ENCODE results near the gene PRR5. TPM values are rescaled to one million over a fixed set of nuclear protein-coding genes. Genes with fewer than 3 reads are reported as not detected.

Gene PRR5
- total RNA-seq, 3 donors from 2014 or later, result 23.7 to 39.5 (median 29.5) TPM

DNA sequence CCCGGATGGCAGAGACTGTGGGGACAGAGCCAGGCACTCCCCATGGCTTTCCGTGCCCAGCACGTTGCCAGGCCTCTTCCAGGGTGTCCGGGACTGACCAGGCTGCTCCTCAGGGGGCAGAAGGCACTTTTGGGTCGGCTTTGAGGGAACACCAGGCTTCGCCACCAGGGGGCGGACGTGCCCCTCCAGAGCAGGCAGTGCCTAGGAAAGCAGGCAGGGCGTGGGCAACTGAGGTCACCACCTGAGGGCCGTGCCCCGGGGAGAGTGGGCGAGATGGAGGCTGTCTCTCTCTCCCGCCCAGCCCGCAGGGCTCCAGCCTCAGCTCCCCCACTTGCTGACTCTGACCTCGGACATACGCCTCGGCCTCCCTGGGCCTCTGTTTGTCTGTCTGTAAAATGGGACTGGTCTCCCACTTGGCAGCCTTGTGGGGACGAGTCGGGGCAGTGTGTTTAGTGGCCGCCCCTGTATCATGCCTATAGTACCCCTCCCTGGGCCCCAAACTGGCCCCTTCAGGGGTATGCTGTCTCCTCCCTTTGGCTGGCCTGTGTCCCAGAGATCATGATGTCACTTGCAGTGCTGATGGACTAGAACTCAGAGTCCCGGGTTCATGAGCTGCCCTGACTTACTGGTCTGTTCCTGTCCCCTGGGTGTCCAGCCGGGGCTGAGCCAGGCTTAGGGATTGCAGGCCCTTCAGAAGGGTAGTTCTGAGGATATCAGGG is 4.4 kb upstream of the PRR5 start:
- no peak for TF ChIP-seq POLR2A (IDR thresholded peaks at IDR 0.05)
- no peak for TF ChIP-seq POLR2AphosphoS5 (IDR thresholded peaks at IDR 0.05)
- TF ChIP-seq CTCF (IDR thresholded peaks at IDR 0.05), result peak; percentile 94 to 96 (median 95)
- DNase-seq (ENCODE audit: low spot score in 2 of 2), result peak; percentile 50 to 83
- Histone ChIP-seq H3K9me3 (no peaks in the 10 kb centered on the region), H3K27me3 (no peaks in the 10 kb centered on the region), H3K4me3 (no peak overlapping the region), H3K36me3 (no peaks in the 10 kb centered on the region), H3K4me1 (no peaks in the 10 kb centered on the region), H3K27ac (peak overlapping the region; percentile 72 to 89)
- intact Hi-C loops (cut with DNase I; ENCODE audit: low total_unique reads), result loop anchor here (5.0 kb wide), 1 partner anchor 40 kb away; no protein-coding TSS in a partner anchor

DNA sequence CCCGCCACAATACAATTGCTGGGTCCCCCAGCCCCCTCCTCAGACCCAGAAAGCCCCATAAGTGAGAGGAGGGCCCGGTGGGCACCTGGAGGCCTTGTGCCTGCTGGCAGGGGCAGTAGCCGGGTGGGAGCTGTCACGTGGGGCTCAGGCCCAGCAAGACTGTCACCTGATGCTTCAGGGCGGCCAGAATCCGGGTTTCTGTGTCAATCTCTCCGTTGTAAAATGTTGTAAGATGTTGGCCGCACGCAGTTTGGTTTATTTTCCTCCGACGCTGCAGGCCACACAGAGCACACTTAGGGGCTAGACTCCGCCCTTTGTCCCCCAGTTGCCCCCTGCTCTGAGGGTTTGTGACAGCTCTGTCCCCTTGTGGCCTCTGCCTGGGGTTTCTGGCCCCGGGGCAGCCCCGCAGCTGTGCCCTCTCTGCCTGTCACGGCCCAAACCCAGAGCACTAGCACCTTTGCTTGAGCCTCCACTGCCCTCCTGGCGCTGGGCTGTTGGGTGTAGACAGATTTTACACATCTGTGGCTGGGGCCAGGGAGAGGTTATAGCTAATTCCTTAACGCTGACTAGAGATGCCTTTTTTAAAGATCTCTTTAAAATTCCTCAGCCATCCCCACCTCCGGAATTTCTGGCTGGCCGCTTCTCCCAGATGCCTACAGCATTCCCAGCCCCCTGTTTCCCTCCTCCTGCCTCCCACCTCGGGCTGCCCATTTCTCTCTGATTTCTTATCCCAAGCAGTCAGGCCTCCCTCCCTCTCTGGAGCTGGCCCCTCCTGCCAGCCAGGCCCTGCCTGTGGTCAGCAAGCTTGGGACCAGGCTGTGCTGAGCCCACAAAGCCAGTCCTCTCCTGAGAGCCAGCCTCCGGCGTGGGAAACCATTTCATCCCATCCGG is 3.2 kb upstream of the PRR5 start:
- DNase-seq (ENCODE audit: low spot score in 2 of 2), result no peak
- no peak overlapping the region for H3K4me3 ChIP-seq
- peak overlapping the region; percentile 72 to 89 for H3K27ac ChIP-seq
- H3K36me3 ChIP-seq, result no peaks in the 10 kb centered on the region
- H3K9me3 ChIP-seq, result no peaks in the 10 kb centered on the region
- intact Hi-C loops (cut with DNase I; ENCODE audit: low total_unique reads), result loop anchor here (5.0 kb wide), 1 partner anchor 39 kb away; no protein-coding TSS in a partner anchor
- TF ChIP-seq CTCF (IDR thresholded peaks at IDR 0.05) (no peak), POLR2AphosphoS5 (IDR thresholded peaks at IDR 0.05) (peak in 1 of 3 donors; percentile 41), POLR2A (IDR thresholded peaks at IDR 0.05) (no peak)
- H3K4me1 ChIP-seq, result peaks cover 3 to 8% of the 10 kb centered on the region in 2 donors
- no peaks in the 10 kb centered on the region for H3K27me3 ChIP-seq

GRCh38 chr22:44700456-44700855 is 1.5 kb upstream of the PRR5 start:
- no peak for DNase-seq (ENCODE audit: low spot score in 2 of 2)
- Histone ChIP-seq H3K27ac (no peak overlapping the region), H3K4me3 (no peak overlapping the region), H3K9me3 (no peaks in the 10 kb centered on the region), H3K27me3 (no peaks in the 10 kb centered on the region), H3K4me1 (peaks cover 3 to 9% of the 10 kb centered on the region in 2 donors), H3K36me3 (no peaks in the 10 kb centered on the region)
- intact Hi-C loops (cut with DNase I; ENCODE audit: low total_unique reads), result no loop called here
- TF ChIP-seq CTCF (IDR thresholded peaks at IDR 0.05), result no peak
- TF ChIP-seq POLR2A (IDR thresholded peaks at IDR 0.05), result no peak
- TF ChIP-seq POLR2AphosphoS5 (IDR thresholded peaks at IDR 0.05), result no peak

GRCh38 chr22:44701187-44701790 is 715 bp upstream of the PRR5 start:
- Histone ChIP-seq H3K27me3 (no peaks in the 10 kb centered on the region), H3K4me3 (peak overlapping the region in 2 of 3 donors; percentile 76 to 88), H3K36me3 (no peaks in the 10 kb centered on the region), H3K4me1 (peaks cover 3 to 9% of the 10 kb centered on the region in 2 donors), H3K27ac (peak overlapping the region; percentile 68 to 83), H3K9me3 (no peaks in the 10 kb centered on the region)
- intact Hi-C loops (cut with DNase I; ENCODE audit: low total_unique reads), result no loop called here
- no peak for DNase-seq (ENCODE audit: low spot score in 2 of 2)
- TF ChIP-seq CTCF (IDR thresholded peaks at IDR 0.05) (no peak), POLR2AphosphoS5 (IDR thresholded peaks at IDR 0.05) (no peak), POLR2A (IDR thresholded peaks at IDR 0.05) (no peak)
